NCI-H2171 treated with DMSO at 0.1 percent for 48 hours (cell line): ENCODE results near the gene NUTM2A.
"Not testable (repeated sequence)": the region's sequence is repeated elsewhere in the genome, so short reads cannot be mapped to it uniquely, and the experiment has no call there.

Experiments used
- DNase-seq: peaks from one replicate; lab custom pipeline; 2025; lab: John Stamatoyannopoulos, UW

NUTM2A gene

GRCh38 chr10:87248818-87249353, 23.6 kb downstream of the NUTM2A start:
- DNase-seq: not testable (repeated sequence)

DNA sequence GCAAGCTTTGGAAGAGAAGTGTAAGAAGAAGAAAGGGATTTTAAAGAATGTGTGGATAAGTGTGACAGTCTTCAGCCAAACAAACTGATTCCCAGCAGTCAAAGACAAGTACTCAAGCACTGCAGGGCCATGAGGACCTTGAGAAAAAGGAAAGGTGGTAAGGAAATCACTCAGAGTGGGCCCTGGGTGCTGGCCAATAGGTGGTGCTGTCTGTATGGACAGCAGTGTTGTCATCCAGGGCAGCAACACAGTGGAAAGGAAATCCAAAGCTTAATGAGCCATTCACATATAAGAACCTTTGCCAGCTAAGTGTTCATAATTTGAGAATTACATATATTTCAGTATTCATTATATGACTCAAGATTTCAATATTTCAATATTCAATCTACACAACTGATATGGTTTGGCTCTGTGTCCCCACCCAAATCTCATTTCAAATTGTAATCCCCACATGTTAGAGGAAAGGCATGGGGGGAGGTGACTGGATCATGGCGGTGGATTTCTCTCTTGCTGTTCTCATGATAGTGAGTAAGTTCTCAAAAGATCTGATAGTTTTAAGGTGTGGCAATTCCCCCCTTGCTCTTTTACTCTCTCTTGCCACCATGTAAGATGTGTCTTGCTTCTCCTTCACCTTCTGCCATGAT, 55.6 kb downstream of the NUTM2A start:
- not testable (repeated sequence) for DNase-seq
